OCI-LY1 (cell line): ENCODE results near the gene PEF1.

Source experiments
- H2AFZ ChIP-seq: fragments of 200-600 bp; sonication (generic), shearing (Covaris generic); 2 replicates; pipeline ENCODE4 v1.6.0; 2014; ENCODE audit warnings: antibody characterized with exemption, mild to moderate bottlenecking, low read length
- H3F3A ChIP-seq: fragments of 200-600 bp; sonication (generic), shearing (Covaris generic); 2 replicates; pipeline ENCODE4 v1.6.0; 2014; ENCODE audit warnings: mild to moderate bottlenecking, antibody characterized with exemption, low read length, moderate library complexity; ENCODE audit not compliant: insufficient read depth
- H3K27ac ChIP-seq: fragments of 200-600 bp; sonication (generic); 2 replicates; pipeline ENCODE4 v1.5.1; 2014; ENCODE audit warnings: low read length, mixed run types, mild to moderate bottlenecking, low read depth; ENCODE audit not compliant: poor library complexity, severe bottlenecking
- H3K27me3 ChIP-seq: fragments of 200-600 bp; sonication (generic); 2 replicates; pipeline ENCODE4 v1.6.0; 2014; ENCODE audit warnings: antibody characterized with exemption, mild to moderate bottlenecking, low read length, moderate library complexity; ENCODE audit not compliant: insufficient read depth
- H3K36me3 ChIP-seq: fragments of 200-600 bp; sonication (generic); 2 replicates; pipeline ENCODE4 v1.6.1; 2014; ENCODE audit warnings: mild to moderate bottlenecking, antibody characterized with exemption, low read length, moderate library complexity, mixed read lengths; ENCODE audit not compliant: insufficient read depth
- H3K4me1 ChIP-seq: fragments of 200-600 bp; sonication (generic); 2 replicates; pipeline ENCODE4 v1.5.1; 2014; ENCODE audit warnings: mild to moderate bottlenecking, low read length, moderate library complexity; ENCODE audit not compliant: insufficient read depth, severe bottlenecking
- H3K4me2 ChIP-seq: fragments of 200-600 bp; sonication (generic), shearing (Covaris generic); 2 replicates; pipeline ENCODE4 v1.6.1; 2014; ENCODE audit warnings: low read length
- H3K4me3 ChIP-seq: fragments of 200-600 bp; sonication (generic); 2 replicates; pipeline ENCODE4 v1.5.1; 2014; ENCODE audit warnings: low read length, low read depth, mild to moderate bottlenecking, mixed read lengths; ENCODE audit not compliant: poor library complexity, severe bottlenecking
- H3K79me2 ChIP-seq: fragments of 200-600 bp; shearing (Covaris generic); 2 replicates; pipeline ENCODE4 v1.6.1; 2016; ENCODE audit warnings: mixed run types, low read length, mixed read lengths; ENCODE audit not compliant: insufficient read depth
- H3K9ac ChIP-seq: fragments of 200-600 bp; sonication (generic), shearing (Covaris generic); 2 replicates; pipeline ENCODE4 v1.6.1; 2014; ENCODE audit warnings: mild to moderate bottlenecking, low read length, mixed read lengths
- H3K9me2 ChIP-seq: fragments of 200-600 bp; sonication (generic), shearing (Covaris generic); 2 replicates; pipeline ENCODE4 v1.6.1; 2014; ENCODE audit warnings: low read depth, mild to moderate bottlenecking, low read length, mixed read lengths
- H3K9me3 ChIP-seq: fragments of 200-600 bp; shearing (Covaris generic); 2 replicates; pipeline ENCODE4 v1.6.1; 2014; ENCODE audit warnings: low read length, mixed read lengths
- H4K20me1 ChIP-seq: fragments of 200-600 bp; sonication (generic), shearing (Covaris generic); 2 replicates; pipeline ENCODE4 v1.6.0; 2016; ENCODE audit warnings: mild to moderate bottlenecking, low read length; ENCODE audit not compliant: insufficient read depth
- EZH2 ChIP-seq: fragments of 200-600 bp; sonication (generic), shearing (Covaris generic); IDR thresholded peaks from 2 replicates; pipeline ENCODE4 v1.8.0; 2017; ENCODE audit warnings: borderline replicate concordance, mixed run types, mild to moderate bottlenecking, antibody characterized with exemption, low read length, moderate library complexity, mixed read lengths
- TF ChIP-seq, protein P1 (sequence below): fragments of 200-600 bp; sonication (generic), shearing (Covaris generic); IDR thresholded peaks from 2 replicates; pipeline ENCODE4 v1.5.1; 2017; ENCODE audit warnings: mild to moderate bottlenecking, antibody characterized with exemption, low read length, moderate library complexity, mixed read lengths

PEF1 gene

DNA sequence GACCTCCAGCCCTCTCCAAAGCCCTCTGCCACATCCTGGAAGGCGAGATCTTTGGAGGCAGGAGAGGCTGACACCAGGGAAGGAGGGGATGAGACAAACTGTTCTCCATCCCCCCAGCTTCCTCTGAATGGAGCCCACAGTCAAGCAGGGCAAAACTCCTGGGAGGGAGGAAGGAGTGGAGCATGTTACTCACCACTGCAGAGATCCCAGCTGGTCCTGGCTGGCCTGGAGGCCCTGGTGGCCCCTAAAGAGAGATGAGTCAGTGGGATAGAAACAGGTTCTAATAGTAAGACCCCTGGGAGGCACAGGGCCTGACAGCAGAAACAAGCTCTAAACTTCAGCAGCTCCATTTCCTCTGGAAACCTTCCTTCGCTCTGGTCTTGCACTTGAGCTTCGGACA lies 14.0 kb upstream of the PEF1 start:
- Histone ChIP-seq H3K9me3 (no peaks in the 10 kb centered on the region), H3K36me3 (no peaks in the 10 kb centered on the region), H3K4me1 (no peaks in the 10 kb centered on the region), H3K9ac (no peak overlapping the region), H3F3A (no peaks in the 10 kb centered on the region), H4K20me1 (no peaks in the 10 kb centered on the region), H3K4me3 (no peak overlapping the region), H3K27me3 (peaks cover 5% of the 10 kb centered on the region; the same call in 1 of the 2 replicates), H3K27ac (no peak overlapping the region), H3K79me2 (no peaks in the 10 kb centered on the region), H2AFZ (no peak overlapping the region), H3K4me2 (no peak overlapping the region), H3K9me2 (no peaks in the 10 kb centered on the region)
- no peak for TF ChIP-seq EZH2
- TF ChIP-seq, protein P1, sequence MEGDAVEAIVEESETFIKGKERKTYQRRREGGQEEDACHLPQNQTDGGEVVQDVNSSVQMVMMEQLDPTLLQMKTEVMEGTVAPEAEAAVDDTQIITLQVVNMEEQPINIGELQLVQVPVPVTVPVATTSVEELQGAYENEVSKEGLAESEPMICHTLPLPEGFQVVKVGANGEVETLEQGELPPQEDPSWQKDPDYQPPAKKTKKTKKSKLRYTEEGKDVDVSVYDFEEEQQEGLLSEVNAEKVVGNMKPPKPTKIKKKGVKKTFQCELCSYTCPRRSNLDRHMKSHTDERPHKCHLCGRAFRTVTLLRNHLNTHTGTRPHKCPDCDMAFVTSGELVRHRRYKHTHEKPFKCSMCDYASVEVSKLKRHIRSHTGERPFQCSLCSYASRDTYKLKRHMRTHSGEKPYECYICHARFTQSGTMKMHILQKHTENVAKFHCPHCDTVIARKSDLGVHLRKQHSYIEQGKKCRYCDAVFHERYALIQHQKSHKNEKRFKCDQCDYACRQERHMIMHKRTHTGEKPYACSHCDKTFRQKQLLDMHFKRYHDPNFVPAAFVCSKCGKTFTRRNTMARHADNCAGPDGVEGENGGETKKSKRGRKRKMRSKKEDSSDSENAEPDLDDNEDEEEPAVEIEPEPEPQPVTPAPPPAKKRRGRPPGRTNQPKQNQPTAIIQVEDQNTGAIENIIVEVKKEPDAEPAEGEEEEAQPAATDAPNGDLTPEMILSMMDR: no peak

DNA sequence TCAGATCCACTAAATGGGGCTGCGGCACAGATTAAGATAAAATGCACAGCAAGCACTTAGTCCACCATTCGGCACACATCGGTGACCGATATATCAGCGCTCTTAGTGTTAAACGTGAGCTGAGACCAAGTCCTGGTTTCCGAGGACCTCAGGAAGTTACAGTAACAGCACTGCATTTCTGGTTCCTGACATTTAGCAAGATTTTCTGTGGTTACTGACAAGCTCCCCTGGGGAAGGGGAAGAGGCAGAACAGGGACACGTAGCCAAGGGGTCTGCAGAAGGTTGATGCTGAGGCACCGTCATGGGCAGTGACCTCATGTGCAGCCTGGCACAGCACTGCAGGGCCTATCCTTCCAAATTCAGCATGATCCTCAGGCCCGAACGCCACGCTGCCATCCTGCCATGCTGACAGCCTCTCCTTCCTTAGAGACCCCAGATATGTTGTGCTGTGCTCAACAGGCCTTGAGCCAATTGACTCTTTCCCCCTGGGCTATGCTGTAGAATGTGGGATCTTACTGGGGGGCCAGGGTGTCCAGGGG lies 13.4 kb upstream of the PEF1 start:
- H3K9ac ChIP-seq: no peak overlapping the region
- H3K9me2 ChIP-seq: no peaks in the 10 kb centered on the region
- H3K36me3 ChIP-seq: no peaks in the 10 kb centered on the region
- H3K9me3 ChIP-seq: no peaks in the 10 kb centered on the region
- H3F3A ChIP-seq: no peaks in the 10 kb centered on the region
- no peak overlapping the region for H3K27ac ChIP-seq
- TF ChIP-seq, protein P1: no peak
- no peak for TF ChIP-seq EZH2
- no peaks in the 10 kb centered on the region for H3K79me2 ChIP-seq
- H3K4me2 ChIP-seq: no peak overlapping the region
- H3K4me1 ChIP-seq: no peaks in the 10 kb centered on the region
- no peak overlapping the region for H3K4me3 ChIP-seq
- H2AFZ ChIP-seq: no peak overlapping the region
- peaks cover 5% of the 10 kb centered on the region; the same call in 1 of the 2 replicates for H3K27me3 ChIP-seq
- H4K20me1 ChIP-seq: no peaks in the 10 kb centered on the region

DNA sequence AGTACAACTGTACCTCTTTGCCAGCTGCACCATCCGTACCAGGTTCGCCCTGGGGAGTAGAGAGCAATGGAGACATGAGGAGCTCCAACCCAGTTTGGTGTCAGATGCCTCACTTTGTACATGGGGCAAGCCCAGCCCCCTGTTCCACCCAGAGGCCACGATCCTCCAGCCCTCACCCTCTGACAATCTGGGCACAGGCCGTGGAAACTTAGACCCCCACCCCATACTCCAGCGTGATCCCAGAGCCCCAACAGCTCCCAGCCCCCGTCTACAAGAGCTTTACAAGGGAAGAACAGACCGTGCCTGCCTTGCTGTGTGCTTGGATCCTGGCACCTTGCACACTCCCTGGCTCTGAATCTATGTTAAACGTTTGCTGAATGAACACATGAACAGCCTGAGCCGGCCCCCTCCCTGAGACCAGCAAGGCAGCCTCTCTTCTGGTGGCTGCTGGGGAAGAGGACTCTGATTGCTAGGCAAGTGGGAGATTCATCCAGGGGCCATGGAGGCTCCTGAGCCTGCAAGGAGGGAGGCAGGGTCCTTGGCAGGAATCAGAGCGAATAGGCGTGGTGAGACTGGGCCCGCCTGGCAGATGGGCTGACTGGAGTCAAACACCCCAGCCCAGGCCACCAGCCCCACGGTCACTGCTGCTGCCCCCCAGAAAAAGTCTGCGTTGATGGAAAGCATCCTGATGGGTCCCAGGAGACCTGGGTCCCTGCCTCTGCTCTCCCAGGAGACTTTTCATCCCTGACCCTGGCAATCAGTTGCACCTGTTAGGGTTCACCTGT lies 12.5 kb upstream of the PEF1 start:
- Histone ChIP-seq H3K4me2 (no peak overlapping the region), H3F3A (no peaks in the 10 kb centered on the region), H3K27ac (no peak overlapping the region), H3K9ac (no peak overlapping the region), H3K27me3 (peaks cover 5% of the 10 kb centered on the region; the same call in 1 of the 2 replicates), H3K4me3 (no peak overlapping the region), H3K79me2 (no peaks in the 10 kb centered on the region), H3K9me3 (no peaks in the 10 kb centered on the region), H3K9me2 (no peaks in the 10 kb centered on the region), H3K4me1 (no peaks in the 10 kb centered on the region), H4K20me1 (no peaks in the 10 kb centered on the region), H2AFZ (no peak overlapping the region), H3K36me3 (no peaks in the 10 kb centered on the region)
- TF ChIP-seq, protein P1: no peak
- no peak for TF ChIP-seq EZH2
